HG03280 (cell line): ENCODE data around the gene MAPK12.

Source experiments
- ATAC-seq: cut with Tn5 transposase; IDR thresholded peaks from one replicate; pipeline ENCODE4 v1.9.1; 2021; ENCODE audit warnings: mild to moderate bottlenecking, moderate library complexity; ENCODE audit not compliant: unreplicated experiment

Gene MAPK12

GRCh38 chr22:50269573-50269969, 8.1 kb upstream of the MAPK12 start:
- ATAC-seq, result no peak

- ATAC-seq, result no peak
Observed at GRCh38 chr22:50268655-50269113, 7.2 kb upstream of the MAPK12 start.

- ATAC-seq, result no peak
Observed at GRCh38 chr22:50267591-50268390, 6.3 kb upstream of the MAPK12 start.

GRCh38 chr22:50266994-50267393, 5.5 kb upstream of the MAPK12 start:
- ATAC-seq, result no peak

- ATAC-seq, result no peak
Observed at GRCh38 chr22:50264946-50265669, 3.6 kb upstream of the MAPK12 start.

GRCh38 chr22:50264104-50264745, 2.7 kb upstream of the MAPK12 start:
- no peak for ATAC-seq

GRCh38 chr22:50262973-50263617, 1.6 kb upstream of the MAPK12 start:
- ATAC-seq, result no peak

GRCh38 chr22:50262460-50262911, 1.0 kb upstream of the MAPK12 start:
- ATAC-seq, result no peak

GRCh38 chr22:50260801-50261614, 475 bp downstream of the MAPK12 start:
- no peak for ATAC-seq

GRCh38 chr22:50260434-50260800, 1.1 kb downstream of the MAPK12 start:
- no peak for ATAC-seq

- no peak for ATAC-seq
Observed at GRCh38 chr22:50259302-50259701, 2.2 kb downstream of the MAPK12 start.

- ATAC-seq, result no peak
Observed at GRCh38 chr22:50258361-50259292, 2.9 kb downstream of the MAPK12 start.

GRCh38 chr22:50257451-50258360, 3.8 kb downstream of the MAPK12 start:
- ATAC-seq, result no peak

GRCh38 chr22:50257041-50257440, 4.4 kb downstream of the MAPK12 start:
- no peak for ATAC-seq

GRCh38 chr22:50256258-50256862, 5.1 kb downstream of the MAPK12 start:
- ATAC-seq, result no peak

- ATAC-seq, result no peak
Observed at GRCh38 chr22:50255607-50256006, 5.9 kb downstream of the MAPK12 start.

- no peak for ATAC-seq
Observed at GRCh38 chr22:50255099-50255498, 6.4 kb downstream of the MAPK12 start.

GRCh38 chr22:50253941-50254340, 7.5 kb downstream of the MAPK12 start:
- no peak for ATAC-seq
